Measurements from ENCODE around the gene KCTD17.

Gene KCTD17

DNA sequence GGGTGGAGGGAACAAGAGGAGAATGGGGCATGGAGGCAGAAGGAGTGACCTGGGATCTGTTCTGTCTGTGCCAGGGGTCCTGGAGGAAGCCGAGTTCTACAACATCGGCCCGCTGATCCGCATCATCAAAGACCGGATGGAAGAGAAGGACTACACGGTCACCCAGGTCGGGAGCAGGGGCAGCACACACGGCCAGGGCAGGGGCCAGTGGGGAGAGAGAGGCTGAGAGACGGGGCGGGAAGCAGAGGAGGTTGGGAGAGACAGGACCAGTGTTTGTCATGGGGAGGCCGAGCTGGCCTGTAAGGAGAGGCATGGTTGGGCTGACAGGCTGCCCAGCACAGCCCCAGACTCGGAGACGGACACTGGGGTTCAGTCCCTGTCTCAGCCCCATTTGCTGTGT lies 4.7 kb downstream of the KCTD17 start:
- DNase-seq (ENCODE audit: insufficient read length, low spot score) (no peak), FAIRE-seq (no peak)
- no peak for TF ChIP-seq POLR2AphosphoS5 (IDR thresholded peaks at IDR 0.05; ENCODE audit: low read depth, low read length)

DNA sequence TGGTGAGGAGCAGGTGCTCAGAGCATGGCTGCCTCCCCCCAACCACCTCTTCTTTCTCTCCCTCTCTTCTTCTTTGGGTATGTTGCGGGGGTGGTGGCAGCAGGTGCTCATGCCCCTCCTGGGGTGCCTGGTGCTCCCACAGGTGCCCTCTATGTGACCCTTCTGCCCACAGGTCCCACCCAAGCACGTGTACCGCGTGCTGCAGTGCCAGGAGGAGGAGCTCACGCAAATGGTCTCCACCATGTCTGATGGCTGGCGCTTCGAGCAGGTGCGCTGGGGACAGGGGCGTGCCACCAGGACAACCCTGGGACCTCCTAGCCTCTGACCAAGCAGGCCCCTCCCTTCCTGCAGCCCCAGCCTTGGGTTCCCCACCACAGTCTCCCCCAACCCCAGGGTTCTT lies 5.7 kb downstream of the KCTD17 start:
- TF ChIP-seq POU2F2 (IDR thresholded peaks at IDR 0.05; ENCODE audit: low read depth, low read length) (no peak), PAX5 (IDR thresholded peaks at IDR 0.05; ENCODE audit: insufficient read depth, low read length, severe bottlenecking) (no peak), POLR2AphosphoS5 (IDR thresholded peaks at IDR 0.05; ENCODE audit: low read depth, low read length) (no peak), TAF1 (IDR thresholded peaks at IDR 0.05; ENCODE audit: low read depth, low read length) (no peak), SPI1 (IDR thresholded peaks at IDR 0.05; ENCODE audit: low read depth, low read length) (no peak), POLR2A (IDR thresholded peaks at IDR 0.05; ENCODE audit: low read depth, low read length) (no peak)
- no peak for DNase-seq (ENCODE audit: insufficient read length, low spot score)
- FAIRE-seq, result no peak

DNA sequence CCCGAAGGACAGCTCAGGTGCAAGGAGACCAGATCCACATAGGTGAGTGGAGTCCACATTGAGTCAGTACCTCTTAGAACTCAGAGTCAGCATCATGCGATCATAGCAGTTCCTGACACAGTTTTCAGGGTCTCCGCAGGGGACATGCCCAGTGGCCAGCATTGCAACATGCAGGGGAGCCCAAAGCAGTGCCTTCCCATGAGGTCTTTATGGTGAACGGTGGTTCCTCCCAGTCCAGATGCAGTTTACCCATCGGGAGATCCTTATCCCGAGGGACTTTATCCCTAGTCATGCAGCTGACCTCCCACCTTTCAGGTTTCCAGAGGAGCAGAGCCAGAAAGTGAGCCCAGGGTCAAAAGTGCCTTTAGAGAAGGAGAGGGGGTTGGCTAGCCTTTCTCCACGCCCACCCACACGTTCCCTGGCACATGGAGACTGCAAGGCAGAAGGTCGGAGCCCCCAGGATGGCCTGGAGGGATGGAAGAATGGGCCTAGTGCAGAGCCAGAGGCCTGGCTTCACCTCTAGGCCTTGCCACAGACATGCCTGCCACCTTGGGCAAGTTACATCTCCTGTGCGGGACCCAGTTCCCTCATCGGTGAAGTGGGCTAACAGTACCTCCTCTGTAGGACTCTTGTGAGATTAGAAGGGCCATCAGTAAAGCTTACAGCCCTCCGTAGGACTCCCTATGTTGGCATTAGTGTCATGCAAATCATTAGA lies 6.4 kb downstream of the KCTD17 start:
- FAIRE-seq (no peak), DNase-seq (ENCODE audit: insufficient read length, low spot score) (no peak)
- TF ChIP-seq PAX5 (IDR thresholded peaks at IDR 0.05; ENCODE audit: insufficient read depth, low read length, severe bottlenecking) (no peak), POU2F2 (IDR thresholded peaks at IDR 0.05; ENCODE audit: low read depth, low read length) (no peak), POLR2A (IDR thresholded peaks at IDR 0.05; ENCODE audit: low read depth, low read length) (no peak), TAF1 (IDR thresholded peaks at IDR 0.05; ENCODE audit: low read depth, low read length) (no peak), POLR2AphosphoS5 (IDR thresholded peaks at IDR 0.05; ENCODE audit: low read depth, low read length) (no peak), SPI1 (IDR thresholded peaks at IDR 0.05; ENCODE audit: low read depth, low read length) (no peak)

DNA sequence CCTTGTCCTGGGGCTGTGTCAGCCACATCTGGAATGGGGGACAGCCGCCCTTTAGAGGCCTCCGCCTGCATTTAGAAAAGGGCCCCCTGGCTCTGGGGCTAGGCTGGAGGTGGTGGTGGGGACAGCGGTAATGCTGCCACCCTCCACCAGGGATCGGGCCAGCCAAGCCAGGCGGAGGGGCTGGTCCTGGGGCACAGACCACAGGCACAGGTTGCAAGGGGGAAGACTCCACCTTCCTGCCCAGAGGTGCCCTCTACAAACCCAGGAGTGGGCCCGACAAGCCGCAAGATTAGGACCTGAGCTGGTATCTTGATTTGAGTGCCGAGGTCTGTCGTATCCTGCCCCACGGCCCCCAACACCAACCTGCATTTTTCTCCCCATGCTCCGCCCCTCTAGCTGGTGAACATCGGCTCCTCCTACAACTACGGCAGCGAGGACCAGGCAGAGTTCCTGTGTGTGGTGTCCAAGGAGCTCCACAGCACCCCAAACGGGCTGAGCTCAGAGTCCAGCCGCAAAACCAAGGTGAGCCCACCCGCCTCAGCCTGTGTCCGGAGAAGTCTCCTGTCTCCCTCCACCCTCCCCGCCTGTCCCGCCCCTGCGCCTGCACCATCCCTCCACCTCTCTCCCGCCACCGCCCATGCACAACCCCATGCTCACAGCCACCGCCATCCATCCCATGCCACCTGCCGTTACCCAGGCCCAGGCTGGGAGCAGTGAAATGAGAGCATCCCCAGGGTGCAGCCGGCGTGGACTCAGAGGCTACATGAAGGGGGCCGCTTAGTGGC lies 7.6 kb downstream of the KCTD17 start:
- FAIRE-seq (no peak), DNase-seq (ENCODE audit: insufficient read length, low spot score) (no peak)
- TF ChIP-seq SPI1 (IDR thresholded peaks at IDR 0.05; ENCODE audit: low read depth, low read length) (no peak), PAX5 (IDR thresholded peaks at IDR 0.05; ENCODE audit: insufficient read depth, low read length, severe bottlenecking) (no peak), TAF1 (IDR thresholded peaks at IDR 0.05; ENCODE audit: low read depth, low read length) (no peak), POLR2AphosphoS5 (IDR thresholded peaks at IDR 0.05; ENCODE audit: low read depth, low read length) (no peak), POLR2A (IDR thresholded peaks at IDR 0.05; ENCODE audit: low read depth, low read length) (no peak), POU2F2 (IDR thresholded peaks at IDR 0.05; ENCODE audit: low read depth, low read length) (no peak)

DNA sequence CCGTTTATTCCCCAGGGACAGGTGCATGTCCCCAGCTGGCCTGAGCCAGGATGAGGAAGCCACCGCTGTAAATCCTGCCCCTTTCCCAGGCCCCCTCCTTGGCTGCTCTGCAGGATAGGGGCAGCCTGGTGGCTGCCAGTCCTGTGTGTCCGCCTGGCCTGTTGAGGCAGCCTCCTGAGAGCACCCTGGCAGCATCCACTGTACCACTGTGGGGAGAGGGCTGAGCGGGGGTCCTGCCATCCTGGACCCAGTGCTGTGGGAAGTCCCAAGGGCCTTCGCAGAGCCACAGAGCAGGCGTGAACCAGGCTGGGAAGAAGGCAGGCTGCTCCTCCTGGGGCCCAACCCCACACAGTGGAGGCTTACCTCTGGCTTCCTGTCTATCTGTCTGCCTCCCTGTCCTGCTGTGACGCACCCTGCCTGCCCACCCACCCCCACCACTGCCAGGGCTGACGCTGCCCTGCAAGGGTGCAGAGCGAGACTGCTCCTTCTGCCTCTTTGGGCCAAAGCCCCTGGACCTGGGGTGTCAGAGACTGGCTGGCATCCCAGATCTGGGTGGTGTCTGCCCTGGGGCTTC lies 8.4 kb downstream of the KCTD17 start:
- no peak for DNase-seq (ENCODE audit: insufficient read length, low spot score)
- no peak for FAIRE-seq
- no peak for TF ChIP-seq PAX5 (IDR thresholded peaks at IDR 0.05; ENCODE audit: insufficient read depth, low read length, severe bottlenecking)
- no peak for TF ChIP-seq SPI1 (IDR thresholded peaks at IDR 0.05; ENCODE audit: low read depth, low read length)
- no peak for TF ChIP-seq POU2F2 (IDR thresholded peaks at IDR 0.05; ENCODE audit: low read depth, low read length)
- TF ChIP-seq POLR2AphosphoS5 (IDR thresholded peaks at IDR 0.05; ENCODE audit: low read depth, low read length), result no peak
- no peak for TF ChIP-seq POLR2A (IDR thresholded peaks at IDR 0.05; ENCODE audit: low read depth, low read length)
- no peak for TF ChIP-seq TAF1 (IDR thresholded peaks at IDR 0.05; ENCODE audit: low read depth, low read length)

DNA sequence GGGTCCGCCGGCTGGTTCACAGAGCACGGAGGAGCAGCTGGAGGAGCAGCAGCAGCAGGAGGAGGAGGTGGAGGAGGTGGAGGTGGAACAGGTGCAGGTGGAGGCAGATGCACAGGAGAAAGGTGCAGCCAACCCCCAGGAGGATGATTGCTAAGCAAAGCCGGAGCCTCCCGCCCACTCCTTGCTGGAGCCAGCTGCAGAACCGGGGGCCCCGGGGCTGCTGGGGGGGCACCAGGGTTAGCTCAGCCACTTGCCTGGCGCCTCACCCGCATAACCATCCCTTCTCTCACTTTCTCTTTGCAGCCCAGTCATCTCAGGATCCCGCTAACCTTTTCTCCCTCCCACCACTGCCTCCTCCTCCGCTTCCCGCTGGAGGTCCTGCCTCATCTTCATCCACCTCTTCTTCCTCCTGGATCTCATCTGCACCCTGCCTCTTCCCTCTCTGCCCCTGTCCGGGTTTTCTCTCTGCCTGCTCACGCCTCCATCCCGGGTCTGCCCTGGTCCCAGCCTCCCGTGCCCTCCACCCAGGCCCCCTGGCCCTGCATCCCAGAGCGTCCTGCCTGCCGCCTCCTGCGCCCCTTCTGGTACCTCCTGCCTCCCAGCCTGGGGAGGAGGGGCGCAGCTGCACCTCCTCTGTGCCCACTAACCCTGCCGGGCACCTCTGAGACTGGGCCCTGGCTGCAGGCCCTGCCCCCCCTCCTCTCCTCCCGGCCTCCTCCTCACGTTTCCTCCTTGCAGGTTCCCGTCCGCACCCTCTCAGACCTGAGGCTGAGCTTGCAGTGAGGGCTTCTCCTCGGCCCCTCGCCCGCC lies 9.5 kb downstream of the KCTD17 start:
- TF ChIP-seq SPI1 (IDR thresholded peaks at IDR 0.05; ENCODE audit: low read depth, low read length), result no peak
- TF ChIP-seq POLR2A (IDR thresholded peaks at IDR 0.05; ENCODE audit: low read depth, low read length), result no peak
- peak; percentile 9 for TF ChIP-seq PAX5 (IDR thresholded peaks at IDR 0.05; ENCODE audit: insufficient read depth, low read length, severe bottlenecking)
- DNase-seq (ENCODE audit: insufficient read length, low spot score) (peak; percentile 78), FAIRE-seq (peak; percentile 73)

DNA sequence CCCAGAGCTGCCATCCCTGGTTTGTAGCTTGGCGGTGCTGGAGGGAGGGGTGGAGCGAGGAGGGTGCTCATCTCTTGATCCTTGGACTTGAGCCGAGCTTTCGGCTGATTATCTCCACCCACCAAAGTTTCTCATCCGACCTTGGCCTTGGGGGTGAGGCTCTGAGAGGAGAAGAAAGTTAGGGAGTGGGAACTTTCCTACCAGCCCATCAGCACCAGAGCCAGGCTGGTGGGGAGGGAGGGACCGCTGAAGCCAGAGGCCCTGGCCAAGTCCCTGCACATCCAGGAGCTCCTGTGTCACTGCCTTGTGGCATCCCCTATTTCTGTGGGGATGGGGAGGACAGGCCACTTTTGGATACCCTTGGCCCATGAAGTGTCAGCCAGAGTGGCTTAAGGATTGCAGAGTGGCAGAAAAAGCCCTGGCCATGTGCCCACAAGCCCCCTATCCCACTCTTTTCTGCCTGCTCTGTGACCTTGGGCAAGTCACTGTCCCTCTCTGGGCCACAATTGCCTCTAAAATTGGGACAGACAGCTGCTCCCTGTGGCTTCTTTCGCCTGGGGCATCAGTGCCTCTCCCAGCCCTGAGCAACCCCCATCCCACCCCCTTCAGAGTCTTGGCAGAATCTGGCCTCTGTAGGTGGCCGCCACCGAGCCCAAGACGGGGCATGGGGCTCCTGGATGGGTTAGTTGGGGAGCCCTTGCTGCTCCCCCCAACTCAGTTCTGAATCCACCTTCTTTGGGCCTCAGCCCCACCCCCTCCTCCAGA lies 10.3 kb downstream of the KCTD17 start:
- FAIRE-seq (no peak), DNase-seq (ENCODE audit: insufficient read length, low spot score) (no peak)
- TF ChIP-seq PAX5 (IDR thresholded peaks at IDR 0.05; ENCODE audit: insufficient read depth, low read length, severe bottlenecking) (no peak), POLR2AphosphoS5 (IDR thresholded peaks at IDR 0.05; ENCODE audit: low read depth, low read length) (no peak), POU2F2 (IDR thresholded peaks at IDR 0.05; ENCODE audit: low read depth, low read length) (no peak), TAF1 (IDR thresholded peaks at IDR 0.05; ENCODE audit: low read depth, low read length) (no peak), SPI1 (IDR thresholded peaks at IDR 0.05; ENCODE audit: low read depth, low read length) (no peak), POLR2A (IDR thresholded peaks at IDR 0.05; ENCODE audit: low read depth, low read length) (no peak)

DNA sequence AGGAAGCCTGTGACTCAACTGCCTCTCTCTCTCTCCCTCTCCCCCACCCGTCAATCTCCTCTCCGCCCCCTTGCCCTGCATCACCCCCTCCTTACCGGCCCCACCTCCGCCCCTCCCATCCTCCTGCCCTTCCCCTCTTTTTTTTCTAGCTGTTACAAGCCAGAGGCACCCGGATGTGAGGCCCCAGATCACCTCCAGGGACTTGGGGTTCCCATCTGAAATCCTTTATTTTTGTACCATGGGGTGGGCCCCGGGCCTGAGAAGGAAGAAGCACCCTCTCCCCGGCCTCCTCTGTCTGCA lies 10.8 kb downstream of the KCTD17 start:
- no peak for FAIRE-seq
- no peak for DNase-seq (ENCODE audit: insufficient read length, low spot score)
- TF ChIP-seq POU2F2 (IDR thresholded peaks at IDR 0.05; ENCODE audit: low read depth, low read length) (no peak), TAF1 (IDR thresholded peaks at IDR 0.05; ENCODE audit: low read depth, low read length) (no peak), POLR2A (IDR thresholded peaks at IDR 0.05; ENCODE audit: low read depth, low read length) (no peak), SPI1 (IDR thresholded peaks at IDR 0.05; ENCODE audit: low read depth, low read length) (no peak), PAX5 (IDR thresholded peaks at IDR 0.05; ENCODE audit: insufficient read depth, low read length, severe bottlenecking) (no peak), POLR2AphosphoS5 (IDR thresholded peaks at IDR 0.05; ENCODE audit: low read depth, low read length) (no peak)

Data from GM12891 (cell line).